Retinal pigment epithelial cell (primary cell): ENCODE results near the gene DPM3.
A peak's percentile ranks its signal among the peaks of the same experiment; 100 is the strongest.
"Not testable (repeated sequence)": the region's sequence is repeated elsewhere in the genome, so short reads cannot be mapped to it uniquely, and the experiment has no call there.

ENCODE experiments used
- DNase-seq: peaks from one replicate; pipeline ENCODE4 v3.0.0-alpha.2; 2010; ENCODE audit warnings: low read depth
- H3K4me3 ChIP-seq: 2 replicates; pipeline ENCODE4 v1.5.1; 2011; ENCODE audit warnings: mild to moderate bottlenecking, low read length, control low read depth, moderate library complexity
- CTCF ChIP-seq: conservative IDR thresholded peaks from 2 replicates; pipeline ENCODE4 v1.5.1; 2011; ENCODE audit warnings: low read depth, low read length, control low read depth, inconsistent platforms

The DPM3 gene

GRCh38 chr1:155139895-155140629 lies at the start of gene DPM3:
Gene DPM3 (minus strand): TSS chr1:155140531. CDS start chr1:155140240, 291 bp downstream.
- no peak for TF ChIP-seq CTCF
- DNase-seq = no peak

GRCh38 chr1:155189926-155190325 lies 49.6 kb upstream of the DPM3 start:
- DNase-seq, H3K4me3 ChIP-seq: not testable (repeated sequence)

More at GRCh38 chr1:155139895-155140629, at the start of gene DPM3:
- peak within 1 kb of the TSS; percentile 96 for H3K4me3 ChIP-seq

- DNase-seq = no peak
- no peak for TF ChIP-seq CTCF
- H3K4me3 ChIP-seq = no peak overlapping the region
Observed at GRCh38 chr1:155188268-155188667, 47.9 kb upstream of the DPM3 start.

GRCh38 chr1:155187456-155187891 lies 47.1 kb upstream of the DPM3 start:
- DNase-seq = no peak
- no peak overlapping the region for H3K4me3 ChIP-seq
- TF ChIP-seq CTCF = no peak

GRCh38 chr1:155186794-155187455 lies 46.6 kb upstream of the DPM3 start:
- no peak for TF ChIP-seq CTCF
- DNase-seq = no peak
- no peak overlapping the region for H3K4me3 ChIP-seq

- H3K4me3 ChIP-seq = no peak overlapping the region
- no peak for TF ChIP-seq CTCF
- no peak for DNase-seq
Observed at GRCh38 chr1:155186067-155186793, 45.9 kb upstream of the DPM3 start.

GRCh38 chr1:155185783-155186066 lies 45.4 kb upstream of the DPM3 start:
- H3K4me3 ChIP-seq = no peak overlapping the region
- no peak for DNase-seq
- no peak for TF ChIP-seq CTCF
